Omental fat pad (tissue), 4 donors: ENCODE data around the gene PLCD4. TPM values are rescaled to one million over a fixed set of nuclear protein-coding genes. Genes with fewer than 3 reads are reported as not detected.

Experiments
- ATAC-seq: fragments of 150-250 bp; one replicate; pipeline ENCODE4 v1.9.1; 2016; ENCODE audit warnings: mild to moderate bottlenecking, moderate library complexity; ENCODE audit not compliant: low FRiP score
- DNase-seq: peaks from one replicate; pipeline ENCODE4 v3.0.0-alpha.2; 2019; ENCODE audit warnings: low spot score
- CTCF ChIP-seq, 3 donors: fragments of 450-650 bp; IDR thresholded peaks; one replicate each; pipeline ENCODE4 v1.5.1; 2016 to 2017; ENCODE audit warnings: antibody characterized with exemption in 3 of 3, mild to moderate bottlenecking in 3 of 3, moderate library complexity in 2 of 3
- total RNA-seq, 4 donors: library from RNA; depleted of rRNA; stranded (reverse); fragments of >200 nt; gene quantifications; one replicate each; pipeline ENCODE4 v1.1.0, GENCODE V29; 2016

Gene PLCD4
- total RNA-seq, 4 donors from 2014 or later: 0.56 to 2.9 (median 2.0) TPM

- DNase-seq: no peak
- no peak for ATAC-seq
- TF ChIP-seq CTCF (IDR thresholded peaks at IDR 0.05): no peak
These were observed 29.3 kb upstream of the PLCD4 start for GRCh38 chr2:218578272-218578877.

- DNase-seq (no peak), ATAC-seq (no peak)
- no peak for TF ChIP-seq CTCF (IDR thresholded peaks at IDR 0.05)
These were observed 25.6 kb upstream of the PLCD4 start for GRCh38 chr2:218582076-218582475.

DNA sequence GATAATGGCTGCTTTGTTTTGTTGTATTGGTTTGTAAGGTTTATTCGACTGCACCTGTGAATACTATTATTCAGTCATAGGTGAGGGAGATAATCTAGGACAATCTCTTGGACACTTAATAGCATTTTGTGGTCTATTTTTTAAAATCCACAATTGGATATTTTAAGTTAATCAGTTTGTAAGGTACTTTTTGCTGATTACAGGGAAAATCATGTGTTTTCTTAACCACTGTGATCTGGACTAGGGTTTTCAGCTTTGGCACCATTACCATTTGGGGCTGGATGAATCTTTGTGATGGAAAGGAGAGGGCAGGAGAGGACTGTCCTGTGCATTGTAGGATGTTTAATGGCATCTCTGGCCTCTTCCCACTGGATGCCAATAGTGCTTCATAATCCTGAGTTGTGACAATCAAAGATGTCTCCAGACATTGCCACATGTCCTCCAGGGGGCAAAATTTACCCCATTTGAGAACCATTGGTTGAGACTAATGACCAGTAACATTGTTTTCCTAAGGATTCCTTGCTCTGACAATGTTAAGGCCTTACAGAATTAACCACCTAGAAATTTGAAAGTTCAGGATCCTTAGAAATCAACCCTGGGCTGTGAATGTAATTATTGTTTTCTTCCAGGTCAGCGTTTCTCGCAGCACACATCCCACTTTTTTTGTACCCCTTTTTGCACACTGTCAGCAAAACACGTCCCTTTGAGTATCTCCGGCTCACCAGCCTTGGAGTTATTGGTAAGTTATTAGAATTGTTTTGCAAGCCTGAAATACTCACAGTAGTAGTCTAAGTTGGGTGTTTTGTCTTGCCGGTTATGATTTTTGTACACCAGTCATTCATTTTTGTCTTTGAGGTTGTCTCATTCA is 23.5 kb upstream of the PLCD4 start:
- DNase-seq: no peak
- ATAC-seq: no peak
- no peak for TF ChIP-seq CTCF (IDR thresholded peaks at IDR 0.05)

DNA sequence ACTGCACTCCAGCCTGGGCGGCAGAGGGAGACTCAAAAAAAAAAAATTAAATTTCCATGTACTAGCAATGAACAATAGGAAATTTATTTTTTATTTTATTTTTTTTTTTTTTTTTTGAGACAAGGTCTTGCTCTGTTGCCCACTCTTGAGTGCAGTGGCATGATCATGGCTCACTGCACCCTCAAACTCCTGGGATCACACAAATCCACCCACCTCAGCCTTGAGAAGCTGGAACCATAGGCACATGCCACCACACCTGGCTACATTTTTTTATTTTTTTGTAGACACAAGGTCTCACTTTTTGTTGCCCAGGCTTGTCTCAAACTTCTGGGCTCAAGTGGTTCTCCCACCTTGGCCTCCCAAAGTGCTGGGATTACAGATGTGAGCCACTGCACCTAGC is 22.2 kb upstream of the PLCD4 start:
- ATAC-seq: no peak
- no peak for TF ChIP-seq CTCF (IDR thresholded peaks at IDR 0.05)
- no peak for DNase-seq

- ATAC-seq (no peak), DNase-seq (no peak)
- no peak for TF ChIP-seq CTCF (IDR thresholded peaks at IDR 0.05)
These were observed 2.3 kb upstream of the PLCD4 start for GRCh38 chr2:218605432-218605831.

- DNase-seq (no peak), ATAC-seq (no peak)
- TF ChIP-seq CTCF (IDR thresholded peaks at IDR 0.05): no peak
These were observed 8.2 kb downstream of the PLCD4 start for GRCh38 chr2:218615868-218616315.
